Measurements from ENCODE around the gene ELL3.

ELL3 gene

DNA sequence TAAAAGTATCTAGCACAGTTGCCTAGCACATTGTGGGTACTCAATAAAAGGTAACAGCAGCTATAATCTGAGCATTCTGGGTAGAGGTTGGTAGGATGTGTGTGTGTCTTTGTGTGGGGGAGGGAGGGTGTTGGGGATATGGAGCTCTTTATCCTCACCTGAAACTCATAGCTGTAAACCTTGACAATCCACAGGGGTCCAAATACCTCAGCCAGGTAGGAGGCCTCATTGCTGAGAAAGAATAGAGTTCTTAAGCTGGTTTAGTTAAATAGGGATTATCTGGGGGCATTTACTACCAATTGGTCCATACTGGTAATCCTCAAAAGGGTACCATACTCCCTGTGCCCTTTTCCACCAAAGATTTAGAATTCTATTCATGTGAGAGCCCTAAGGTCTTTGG is 19.2 kb upstream of the ELL3 start:
- no peak for DNase-seq (ENCODE audit: low spot score)
- TF ChIP-seq, protein P1, sequence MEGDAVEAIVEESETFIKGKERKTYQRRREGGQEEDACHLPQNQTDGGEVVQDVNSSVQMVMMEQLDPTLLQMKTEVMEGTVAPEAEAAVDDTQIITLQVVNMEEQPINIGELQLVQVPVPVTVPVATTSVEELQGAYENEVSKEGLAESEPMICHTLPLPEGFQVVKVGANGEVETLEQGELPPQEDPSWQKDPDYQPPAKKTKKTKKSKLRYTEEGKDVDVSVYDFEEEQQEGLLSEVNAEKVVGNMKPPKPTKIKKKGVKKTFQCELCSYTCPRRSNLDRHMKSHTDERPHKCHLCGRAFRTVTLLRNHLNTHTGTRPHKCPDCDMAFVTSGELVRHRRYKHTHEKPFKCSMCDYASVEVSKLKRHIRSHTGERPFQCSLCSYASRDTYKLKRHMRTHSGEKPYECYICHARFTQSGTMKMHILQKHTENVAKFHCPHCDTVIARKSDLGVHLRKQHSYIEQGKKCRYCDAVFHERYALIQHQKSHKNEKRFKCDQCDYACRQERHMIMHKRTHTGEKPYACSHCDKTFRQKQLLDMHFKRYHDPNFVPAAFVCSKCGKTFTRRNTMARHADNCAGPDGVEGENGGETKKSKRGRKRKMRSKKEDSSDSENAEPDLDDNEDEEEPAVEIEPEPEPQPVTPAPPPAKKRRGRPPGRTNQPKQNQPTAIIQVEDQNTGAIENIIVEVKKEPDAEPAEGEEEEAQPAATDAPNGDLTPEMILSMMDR (IDR thresholded peaks at IDR 0.05; ENCODE audit: borderline replicate concordance, control extremely low read depth, extremely low read depth, insufficient read depth, missing control alignments), result no peak
- in situ Hi-C loops (cut with MboI; ENCODE audit: low sequenced_read_pairs, unreplicated experiment), result no loop called here

DNA sequence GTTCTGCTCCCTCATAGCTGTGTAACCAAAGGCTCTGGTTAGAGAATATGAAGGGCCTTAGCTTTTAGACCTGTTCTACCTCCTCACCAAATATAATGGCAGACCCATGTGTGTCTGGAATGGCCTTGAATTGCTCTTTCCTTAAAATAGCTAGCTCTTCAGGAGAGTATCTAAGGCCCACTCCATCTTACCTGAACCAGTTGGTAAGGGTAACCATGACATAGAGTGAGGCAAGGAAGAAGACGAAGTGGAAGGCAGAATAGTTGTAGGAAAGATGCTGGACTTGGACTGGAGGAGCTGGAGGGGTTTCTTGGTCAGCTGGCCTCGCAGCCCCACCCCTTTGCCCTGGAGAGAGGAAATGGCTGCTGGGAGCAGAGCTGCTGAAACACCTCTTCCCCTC is 18.4 kb upstream of the ELL3 start:
- in situ Hi-C loops (cut with MboI; ENCODE audit: low sequenced_read_pairs, unreplicated experiment), result no loop called here
- no peak for DNase-seq (ENCODE audit: low spot score)
- TF ChIP-seq, protein P1 (IDR thresholded peaks at IDR 0.05; ENCODE audit: borderline replicate concordance, control extremely low read depth, extremely low read depth, insufficient read depth, missing control alignments), result no peak

DNA sequence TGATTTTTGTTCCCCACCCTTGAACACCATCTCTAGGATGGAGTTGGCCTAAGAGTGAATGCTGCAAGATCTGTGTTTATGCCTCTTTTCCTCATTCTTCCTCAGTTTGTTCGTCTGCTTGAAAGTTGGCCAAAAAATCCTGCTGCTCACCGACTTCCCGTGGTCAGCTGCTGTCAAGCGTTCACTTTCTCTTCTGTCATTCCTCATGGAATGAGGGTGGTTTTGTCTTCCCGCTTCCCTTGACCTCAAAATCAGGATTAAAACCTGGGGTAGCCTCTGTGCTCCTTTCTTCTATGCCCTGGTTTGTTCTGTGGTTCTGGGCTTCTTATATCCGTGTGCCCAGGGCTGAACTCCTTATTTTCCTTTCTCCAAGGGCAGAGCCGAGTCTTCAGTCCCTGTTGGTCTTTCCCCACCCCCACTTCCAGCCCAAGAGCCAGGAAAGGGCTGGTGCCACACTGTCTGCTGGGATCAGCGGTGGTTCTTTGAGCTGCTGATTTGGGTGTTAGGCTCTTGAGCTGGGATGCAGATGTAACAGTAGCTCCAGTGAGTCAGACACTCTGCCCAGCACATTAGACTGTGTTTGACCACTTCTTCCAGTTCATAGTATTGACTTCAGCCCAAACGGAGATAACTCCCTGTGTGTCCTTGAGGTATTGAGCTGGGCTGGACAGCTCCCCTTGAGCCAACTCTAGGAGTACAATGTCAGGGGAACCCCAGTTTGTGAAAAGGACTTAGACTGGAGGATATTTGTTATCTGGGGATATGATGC is 17.7 kb upstream of the ELL3 start:
- no peak for DNase-seq (ENCODE audit: low spot score)
- TF ChIP-seq, protein P1 (IDR thresholded peaks at IDR 0.05; ENCODE audit: borderline replicate concordance, control extremely low read depth, extremely low read depth, insufficient read depth, missing control alignments), result no peak
- in situ Hi-C loops (cut with MboI; ENCODE audit: low sequenced_read_pairs, unreplicated experiment), result no loop called here

DNA sequence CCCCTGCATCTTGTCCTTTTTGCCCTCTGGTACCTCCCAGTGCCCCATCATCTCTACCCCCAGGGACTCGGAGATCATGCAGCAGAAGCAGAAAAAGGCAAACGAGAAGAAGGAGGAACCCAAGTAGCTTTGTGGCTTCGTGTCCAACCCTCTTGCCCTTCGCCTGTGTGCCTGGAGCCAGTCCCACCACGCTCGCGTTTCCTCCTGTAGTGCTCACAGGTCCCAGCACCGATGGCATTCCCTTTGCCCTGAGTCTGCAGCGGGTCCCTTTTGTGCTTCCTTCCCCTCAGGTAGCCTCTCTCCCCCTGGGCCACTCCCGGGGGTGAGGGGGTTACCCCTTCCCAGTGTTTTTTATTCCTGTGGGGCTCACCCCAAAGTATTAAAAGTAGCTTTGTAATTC is 16.9 kb upstream of the ELL3 start:
- in situ Hi-C loops (cut with MboI; ENCODE audit: low sequenced_read_pairs, unreplicated experiment), result no loop called here
- TF ChIP-seq, protein P1 (IDR thresholded peaks at IDR 0.05; ENCODE audit: borderline replicate concordance, control extremely low read depth, extremely low read depth, insufficient read depth, missing control alignments), result no peak
- DNase-seq (ENCODE audit: low spot score), result no peak

DNA sequence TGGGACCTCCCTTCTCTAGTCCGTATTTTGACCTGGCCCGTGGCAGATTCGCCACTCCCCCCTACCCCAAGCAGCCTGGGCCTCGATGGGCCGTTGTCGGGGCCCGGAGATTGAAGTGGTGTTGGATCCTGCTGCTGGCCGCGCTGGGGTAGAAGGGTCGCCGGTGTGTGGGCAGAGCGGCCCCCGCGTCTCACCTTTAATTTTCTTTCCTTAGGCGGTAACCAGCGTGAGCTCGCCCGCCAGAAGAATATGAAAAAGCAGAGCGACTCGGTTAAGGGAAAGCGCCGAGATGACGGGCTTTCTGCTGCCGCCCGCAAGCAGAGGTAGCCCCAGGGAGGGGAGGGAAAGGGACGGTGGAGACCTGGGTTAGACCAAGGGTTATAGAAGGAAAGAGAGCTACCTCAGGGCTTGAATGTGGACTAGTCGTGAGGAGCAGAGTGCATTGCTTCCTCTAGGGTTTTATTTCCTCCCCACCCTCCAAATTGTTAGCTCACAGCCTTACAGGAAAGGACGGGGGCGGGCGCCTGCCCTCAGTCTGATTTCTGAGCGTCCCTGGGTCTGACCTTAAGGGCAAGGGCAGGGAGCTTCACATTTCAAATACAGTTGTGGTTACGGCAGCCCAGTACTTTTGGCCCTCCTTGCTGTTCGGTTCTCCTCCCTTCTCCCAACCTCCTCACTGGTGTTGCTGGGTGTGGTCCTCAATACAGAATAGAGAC is 16.2 kb upstream of the ELL3 start:
- TF ChIP-seq, protein P1 (IDR thresholded peaks at IDR 0.05; ENCODE audit: borderline replicate concordance, control extremely low read depth, extremely low read depth, insufficient read depth, missing control alignments), result no peak
- in situ Hi-C loops (cut with MboI; ENCODE audit: low sequenced_read_pairs, unreplicated experiment), result no loop called here
- DNase-seq (ENCODE audit: low spot score), result peak; percentile 57

DNA sequence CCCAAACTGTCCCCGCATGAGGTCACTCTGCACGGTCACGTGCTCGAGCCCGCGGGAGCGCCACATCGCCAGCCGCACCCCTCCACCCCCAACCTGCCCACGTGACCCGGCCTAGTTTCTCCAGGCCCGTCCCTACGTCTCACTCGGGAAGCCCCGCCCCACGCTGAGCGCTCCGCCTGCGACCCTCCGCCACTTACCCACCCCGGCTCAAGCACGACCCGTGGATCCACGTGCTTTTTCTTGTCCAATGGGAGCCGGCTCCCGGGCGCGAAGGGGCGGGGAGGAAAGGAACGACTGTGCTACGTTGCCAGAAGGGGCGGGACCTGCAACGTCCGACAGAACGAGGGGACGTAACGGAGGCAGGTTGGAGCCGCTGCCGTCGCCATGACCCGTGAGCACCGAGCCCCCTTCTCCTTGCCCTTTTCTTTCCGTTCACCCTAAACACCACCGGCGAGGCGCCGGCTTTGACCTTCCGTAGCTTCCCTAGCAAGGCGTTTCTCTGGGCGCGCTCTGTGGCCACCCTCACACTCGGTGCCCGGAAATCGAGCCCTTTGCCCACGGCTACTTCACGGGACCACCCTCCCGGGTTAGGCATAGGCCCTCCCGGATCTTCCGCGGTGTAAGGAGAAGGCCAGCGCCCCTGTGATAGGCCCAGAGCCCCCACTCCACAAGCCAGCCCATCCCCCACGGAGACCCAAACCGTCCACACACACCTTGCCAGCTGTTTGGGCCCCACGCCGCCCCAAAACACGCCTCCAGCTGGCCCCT is 15.4 kb upstream of the ELL3 start, which contains the start of gene SERF2:
Gene SERF2 (plus strand): TSS at position 328 of the 768 bp plus-strand sequence. CDS start 57 bp downstream, at position 385.
- TF ChIP-seq, protein P1 (IDR thresholded peaks at IDR 0.05; ENCODE audit: borderline replicate concordance, control extremely low read depth, extremely low read depth, insufficient read depth, missing control alignments), result no peak
- in situ Hi-C loops (cut with MboI; ENCODE audit: low sequenced_read_pairs, unreplicated experiment), result no loop called here
- DNase-seq (ENCODE audit: low spot score), result peak; percentile 99

Data from GM13976 (cell line).